SK-N-MC (cell line): ENCODE results near the gene GIPC2.

Experiments used
- EZH2 ChIP-seq: fragments of 200-600 bp; sonication (generic); IDR thresholded peaks from one replicate; pipeline ENCODE4 v1.6.1; 2017; ENCODE audit warnings: antibody characterized with exemption
- POLR2AphosphoS5 ChIP-seq: IDR thresholded peaks from 2 replicates; pipeline ENCODE4 v1.6.1; 2012; ENCODE audit warnings: mild to moderate bottlenecking, low read depth, low read length, borderline replicate concordance

DNA sequence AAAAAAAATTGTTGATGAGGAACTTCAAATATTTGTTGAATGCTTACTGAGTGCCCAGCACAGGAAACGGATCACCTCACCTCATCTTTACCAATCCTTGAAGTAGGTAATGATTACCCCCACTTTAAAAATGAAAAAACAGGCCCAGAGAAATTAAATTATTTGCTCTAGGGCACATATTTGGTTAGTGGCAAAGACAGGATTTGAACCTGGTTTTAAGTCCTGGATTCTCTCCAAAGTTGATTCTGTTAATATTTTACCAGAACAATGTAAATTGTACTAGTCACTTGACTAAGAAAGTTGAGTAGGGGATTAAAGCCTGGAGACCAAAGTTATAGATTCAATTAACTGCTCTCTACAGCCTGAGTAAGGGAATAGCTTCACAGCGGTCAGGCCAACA, 97.9 kb downstream of the GIPC2 start:
- TF ChIP-seq EZH2 = no peak
- TF ChIP-seq POLR2AphosphoS5 = no peak
